Lower leg skin (tissue), 3 donors: ENCODE measurements around the gene ATP5IF1.

Experiments used
- CTCF ChIP-seq, 3 donors: fragments of 450-650 bp; IDR thresholded peaks; one replicate each; pipeline ENCODE4 v1.5.1; 2016; ENCODE audit warnings: antibody characterized with exemption in 3 of 3, mild to moderate bottlenecking in 3 of 3, moderate library complexity in 2 of 3
- POLR2A ChIP-seq, 2 donors: fragments of 450-650 bp; IDR thresholded peaks; one replicate each; pipeline ENCODE4 v1.6.1; 2016 to 2017; ENCODE audit warnings: antibody characterized with exemption in 2 of 2, mild to moderate bottlenecking in 1 of 2, moderate library complexity in 1 of 2

GRCh38 chr1:28205243-28205642 is 30.7 kb upstream of the ATP5IF1 start:
- TF ChIP-seq CTCF (IDR thresholded peaks at IDR 0.05) (no peak), POLR2A (IDR thresholded peaks at IDR 0.05) (no peak)
